ENCODE results near the gene TMEM209. TPM values are rescaled to one million over a fixed set of nuclear protein-coding genes. Genes with fewer than 3 reads are reported as not detected.

The TMEM209 gene
- total RNA-seq, 1 donor from 2014 or later: 15.1 TPM

GRCh38 chr7:130179631-130180030 lies 25.6 kb downstream of the TMEM209 start:
- FAIRE-seq: no peak
- H3K4me3 Mint-ChIP-seq (ENCODE audit: unreplicated experiment): no peak overlapping the region

GRCh38 chr7:130178251-130178650 lies 27.0 kb downstream of the TMEM209 start:
- Mint-ChIP-seq H3K9me3 (ENCODE audit: unreplicated experiment) (no peaks in the 10 kb centered on the region), H3K4me3 (ENCODE audit: unreplicated experiment) (no peak overlapping the region), H3K27ac (ENCODE audit: unreplicated experiment) (no peak overlapping the region), H3K36me3 (ENCODE audit: low read depth, unreplicated experiment) (peaks cover 12% of the 10 kb centered on the region), H3K27me3 (ENCODE audit: low read depth, unreplicated experiment) (no peaks in the 10 kb centered on the region), H3K4me1 (ENCODE audit: low read depth, unreplicated experiment) (no peaks in the 10 kb centered on the region)
- no peak overlapping the region for H3K4me3 ChIP-seq (ENCODE audit: insufficient read depth, low read depth, low read length)
- TF ChIP-seq EZH2 (IDR thresholded peaks at IDR 0.05; ENCODE audit: insufficient read depth, low read length) (no peak), CTCF (IDR thresholded peaks at IDR 0.05; ENCODE audit: insufficient read depth, low read depth, low read length) (no peak)
- no peak overlapping the region for H3K4me2 ChIP-seq (ENCODE audit: low read length)
- peaks cover 16% of the 10 kb centered on the region for H3K36me3 ChIP-seq (ENCODE audit: insufficient read depth, low read length)
- no peaks in the 10 kb centered on the region for H4K20me1 ChIP-seq (ENCODE audit: insufficient read depth, low read length)
- FAIRE-seq (no peak), DNase-seq (ENCODE audit: low read depth) (no peak)
- no peaks in the 10 kb centered on the region for H3K4me1 ChIP-seq (ENCODE audit: insufficient read depth, low read length)
- no peaks in the 10 kb centered on the region for H3K27me3 ChIP-seq (ENCODE audit: insufficient read depth, low read length)
- no peak overlapping the region for H2AFZ ChIP-seq (ENCODE audit: low read depth, low read length)
- H3K9ac ChIP-seq (ENCODE audit: low read length): no peak overlapping the region
- H3K79me2 ChIP-seq (ENCODE audit: insufficient read depth, low read length): no peaks in the 10 kb centered on the region
- no peak overlapping the region for H3K27ac ChIP-seq (ENCODE audit: low read depth, low read length)
- no peaks in the 10 kb centered on the region for H3K9me3 ChIP-seq (ENCODE audit: insufficient read depth, low read depth, low read length)

More at GRCh38 chr7:130179631-130180030, 25.6 kb downstream of the TMEM209 start:
- H3K4me2 ChIP-seq (ENCODE audit: low read length): no peak overlapping the region
- no peak overlapping the region for H2AFZ ChIP-seq (ENCODE audit: low read depth, low read length)
- Mint-ChIP-seq H3K36me3 (ENCODE audit: low read depth, unreplicated experiment) (peaks cover 10% of the 10 kb centered on the region), H3K9me3 (ENCODE audit: unreplicated experiment) (no peaks in the 10 kb centered on the region), H3K27me3 (ENCODE audit: low read depth, unreplicated experiment) (no peaks in the 10 kb centered on the region), H3K4me1 (ENCODE audit: low read depth, unreplicated experiment) (no peaks in the 10 kb centered on the region), H3K27ac (ENCODE audit: unreplicated experiment) (no peak overlapping the region)
- H3K4me3 ChIP-seq (ENCODE audit: insufficient read depth, low read depth, low read length): no peak overlapping the region
- H4K20me1 ChIP-seq (ENCODE audit: insufficient read depth, low read length): no peaks in the 10 kb centered on the region
- no peak for TF ChIP-seq EZH2 (IDR thresholded peaks at IDR 0.05; ENCODE audit: insufficient read depth, low read length)
- no peak for TF ChIP-seq CTCF (IDR thresholded peaks at IDR 0.05; ENCODE audit: insufficient read depth, low read depth, low read length)
- no peaks in the 10 kb centered on the region for H3K9me3 ChIP-seq (ENCODE audit: insufficient read depth, low read depth, low read length)
- no peak for DNase-seq (ENCODE audit: low read depth)
- H3K4me1 ChIP-seq (ENCODE audit: insufficient read depth, low read length): no peaks in the 10 kb centered on the region
- H3K79me2 ChIP-seq (ENCODE audit: insufficient read depth, low read length): no peaks in the 10 kb centered on the region
- no peak overlapping the region for H3K9ac ChIP-seq (ENCODE audit: low read length)
- peaks cover 18% of the 10 kb centered on the region for H3K36me3 ChIP-seq (ENCODE audit: insufficient read depth, low read length)
- no peak overlapping the region for H3K27ac ChIP-seq (ENCODE audit: low read depth, low read length)
- H3K27me3 ChIP-seq (ENCODE audit: insufficient read depth, low read length): no peaks in the 10 kb centered on the region

- TF ChIP-seq EZH2 (IDR thresholded peaks at IDR 0.05; ENCODE audit: insufficient read depth, low read length): no peak
- no peak for TF ChIP-seq CTCF (IDR thresholded peaks at IDR 0.05; ENCODE audit: insufficient read depth, low read depth, low read length)
- FAIRE-seq (no peak), DNase-seq (ENCODE audit: low read depth) (no peak)
- Mint-ChIP-seq H3K4me3 (ENCODE audit: unreplicated experiment) (no peak overlapping the region), H3K9me3 (ENCODE audit: unreplicated experiment) (no peaks in the 10 kb centered on the region), H3K36me3 (ENCODE audit: low read depth, unreplicated experiment) (peaks cover 16% of the 10 kb centered on the region), H3K27ac (ENCODE audit: unreplicated experiment) (no peak overlapping the region), H3K4me1 (ENCODE audit: low read depth, unreplicated experiment) (no peaks in the 10 kb centered on the region), H3K27me3 (ENCODE audit: low read depth, unreplicated experiment) (no peaks in the 10 kb centered on the region)
- no peaks in the 10 kb centered on the region for H3K79me2 ChIP-seq (ENCODE audit: insufficient read depth, low read length)
- no peak overlapping the region for H3K4me2 ChIP-seq (ENCODE audit: low read length)
- H3K4me3 ChIP-seq (ENCODE audit: insufficient read depth, low read depth, low read length): no peak overlapping the region
- H3K36me3 ChIP-seq (ENCODE audit: insufficient read depth, low read length): peaks cover 16% of the 10 kb centered on the region
- H4K20me1 ChIP-seq (ENCODE audit: insufficient read depth, low read length): no peaks in the 10 kb centered on the region
- H2AFZ ChIP-seq (ENCODE audit: low read depth, low read length): no peak overlapping the region
- no peaks in the 10 kb centered on the region for H3K9me3 ChIP-seq (ENCODE audit: insufficient read depth, low read depth, low read length)
- H3K9ac ChIP-seq (ENCODE audit: low read length): no peak overlapping the region
- no peaks in the 10 kb centered on the region for H3K4me1 ChIP-seq (ENCODE audit: insufficient read depth, low read length)
- no peaks in the 10 kb centered on the region for H3K27me3 ChIP-seq (ENCODE audit: insufficient read depth, low read length)
- no peak overlapping the region for H3K27ac ChIP-seq (ENCODE audit: low read depth, low read length)
Measured at GRCh38 chr7:130174237-130174959, 30.8 kb downstream of the TMEM209 start.

All from astrocyte (in vitro differentiated cells and primary cell).